Activated CD4-positive, alpha-beta T cell treated with anti-CD3 and anti-CD28 coated beads, Interleukin-2, amount 10 ng/mL, durations not matched to agents 24 days and 14 days (primary cell): Measurements from ENCODE around the gene DKKL1. TPM values are rescaled to one million over a fixed set of nuclear protein-coding genes. Genes with fewer than 3 reads are reported as not detected.

ENCODE experiments used
- DNase-seq: peaks from one replicate; pipeline ENCODE4 v3.0.0; 2022
- H3K27ac Mint-ChIP-seq: one replicate; pipeline ENCODE4 v1.8.0; 2022; ENCODE audit warnings: mild to moderate bottlenecking, mixed read lengths
- H3K27me3 Mint-ChIP-seq: one replicate; pipeline ENCODE4 v1.8.0; 2022; ENCODE audit warnings: mixed read lengths
- H3K36me3 Mint-ChIP-seq: one replicate; pipeline ENCODE4 v1.8.0; 2022; ENCODE audit warnings: low read depth, mild to moderate bottlenecking, mixed read lengths
- H3K4me1 Mint-ChIP-seq: one replicate; pipeline ENCODE4 v1.8.0; 2021; ENCODE audit warnings: mixed read lengths
- H3K4me3 Mint-ChIP-seq: one replicate; pipeline ENCODE4 v1.8.0; 2022; ENCODE audit warnings: mild to moderate bottlenecking, moderate library complexity, mixed read lengths
- H3K9me3 Mint-ChIP-seq: one replicate; pipeline ENCODE4 v1.8.0; 2021; ENCODE audit warnings: mixed read lengths
- intact Hi-C: fragments of 100-400 bp; cut with micrococcal nuclease; formaldehyde crosslinking; loops from one replicate; pipeline ENCODE4 v1.15.1; 2023
- total RNA-seq: library from RNA; stranded (reverse); gene quantifications from 2 replicates; pipeline ENCODE4 v1.2.3, GENCODE V29; 2022

DKKL1 gene
- total RNA-seq, 1 donor from 2014 or later, result not detected

DNA sequence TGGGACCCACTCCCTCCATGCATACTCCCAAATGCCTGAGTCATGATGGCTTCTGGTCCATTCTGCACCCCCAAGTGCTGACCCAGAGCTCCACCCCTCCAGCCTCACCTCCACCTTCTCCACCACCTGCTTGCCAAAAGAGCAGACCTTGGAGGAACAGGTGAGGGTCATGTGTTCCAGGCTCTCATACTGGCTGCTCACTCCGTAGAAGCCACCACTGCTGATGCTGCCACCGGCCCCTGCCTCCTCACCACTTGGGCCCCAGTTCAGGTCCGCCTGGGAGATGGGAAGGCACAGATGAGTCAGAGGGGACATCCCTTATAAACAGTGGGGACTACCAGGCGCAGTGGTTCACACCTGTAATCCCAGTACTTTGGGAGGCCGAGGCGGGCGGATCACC, 20.6 kb upstream of the DKKL1 start:
- intact Hi-C loops, result no loop called here
- Mint-ChIP-seq H3K27me3 (no peaks in the 10 kb centered on the region), H3K36me3 (peaks cover 26% of the 10 kb centered on the region), H3K4me3 (no peak overlapping the region), H3K9me3 (no peaks in the 10 kb centered on the region), H3K4me1 (peaks cover 19% of the 10 kb centered on the region), H3K27ac (no peak overlapping the region)
- no peak for DNase-seq

DNA sequence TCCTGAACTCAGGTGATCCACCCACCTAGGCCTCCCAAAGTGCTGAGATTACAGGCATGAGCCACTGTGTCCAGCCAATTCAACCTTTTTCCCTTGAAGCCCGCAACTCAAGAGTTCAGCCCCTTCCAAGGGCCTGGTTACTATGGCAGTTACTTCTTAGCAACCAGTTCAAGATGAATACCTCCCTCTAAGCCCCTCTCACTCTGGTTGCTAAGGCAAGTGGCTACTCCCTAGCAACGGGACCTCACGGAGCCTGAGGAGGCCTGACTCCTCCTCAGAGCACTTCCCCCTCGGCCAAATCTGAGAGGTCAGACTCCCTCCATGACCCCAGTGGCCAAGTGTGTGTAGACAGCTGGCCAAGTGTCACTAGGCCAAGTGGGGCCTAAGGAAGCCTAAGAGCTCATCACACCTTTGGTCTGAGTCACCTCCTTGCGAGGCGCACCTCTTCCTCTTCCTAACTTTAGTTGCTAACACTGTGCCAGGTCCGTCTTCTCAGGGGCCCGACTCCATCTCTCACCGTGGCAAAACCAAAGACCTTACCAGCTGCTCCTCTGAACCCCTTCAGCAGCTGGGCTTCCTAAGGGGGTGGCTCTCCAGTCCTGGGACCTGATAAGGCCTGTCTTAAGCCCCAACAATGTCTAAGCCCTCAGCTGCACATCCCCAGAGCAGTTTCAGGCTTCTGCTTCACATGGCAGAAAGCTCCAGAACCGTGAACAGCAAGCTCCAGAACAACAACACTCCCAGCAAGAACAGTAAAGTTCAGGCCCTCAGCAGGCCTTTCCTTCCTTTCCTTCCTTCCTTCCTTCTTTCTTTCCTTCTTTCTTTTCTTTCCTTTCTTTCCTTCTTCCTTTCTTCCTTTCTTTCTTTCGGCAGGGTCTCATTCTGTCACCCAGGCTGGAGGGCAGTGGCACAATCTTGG, 18.9 kb upstream of the DKKL1 start:
- H3K9me3 Mint-ChIP-seq, result no peaks in the 10 kb centered on the region
- H3K4me3 Mint-ChIP-seq, result no peak overlapping the region
- no peak overlapping the region for H3K27ac Mint-ChIP-seq
- peaks cover 11% of the 10 kb centered on the region for H3K4me1 Mint-ChIP-seq
- no peak for DNase-seq
- no peaks in the 10 kb centered on the region for H3K27me3 Mint-ChIP-seq
- peaks cover 15% of the 10 kb centered on the region for H3K36me3 Mint-ChIP-seq
- intact Hi-C loops, result no loop called here

DNA sequence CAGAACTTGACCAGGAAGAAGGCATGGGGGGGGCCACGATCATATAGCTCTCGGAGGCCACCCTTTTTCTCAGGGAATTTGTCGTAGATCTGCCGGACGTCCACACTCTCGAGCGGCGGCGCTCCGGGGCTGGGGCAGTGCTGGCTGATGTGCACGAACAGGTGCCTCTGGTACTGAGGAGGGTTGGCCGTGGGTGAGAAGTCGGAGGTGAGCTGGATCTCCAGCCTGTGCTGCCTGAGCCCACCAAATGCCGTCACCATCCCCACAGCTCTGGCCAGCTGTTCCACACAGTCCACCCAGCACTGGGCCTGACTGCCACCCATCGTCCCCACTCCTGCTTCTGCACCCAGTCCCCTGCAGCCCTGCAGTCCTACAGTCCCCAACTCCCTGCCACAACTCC, 16.5 kb upstream of the DKKL1 start:
- DNase-seq, result no peak
- Mint-ChIP-seq H3K27ac (no peak overlapping the region), H3K4me3 (no peak overlapping the region), H3K27me3 (no peaks in the 10 kb centered on the region), H3K9me3 (no peaks in the 10 kb centered on the region), H3K36me3 (peaks cover 5% of the 10 kb centered on the region), H3K4me1 (peaks cover 5% of the 10 kb centered on the region)
- intact Hi-C loops, result no loop called here

- no peak for DNase-seq
- intact Hi-C loops, result no loop called here
- Mint-ChIP-seq H3K9me3 (no peaks in the 10 kb centered on the region), H3K4me3 (no peak overlapping the region), H3K27me3 (peaks cover 2% of the 10 kb centered on the region), H3K27ac (no peak overlapping the region), H3K4me1 (peaks cover 5% of the 10 kb centered on the region), H3K36me3 (peaks cover 5% of the 10 kb centered on the region)
Observed at GRCh38 chr19:49347835-49348234, 15.8 kb upstream of the DKKL1 start.

GRCh38 chr19:49348305-49349189, 15.1 kb upstream of the DKKL1 start:
- no peak overlapping the region for H3K27ac Mint-ChIP-seq
- H3K9me3 Mint-ChIP-seq, result no peaks in the 10 kb centered on the region
- no peak overlapping the region for H3K4me3 Mint-ChIP-seq
- peaks cover 6% of the 10 kb centered on the region for H3K27me3 Mint-ChIP-seq
- peaks cover 5% of the 10 kb centered on the region for H3K4me1 Mint-ChIP-seq
- no peak for DNase-seq
- intact Hi-C loops, result no loop called here
- H3K36me3 Mint-ChIP-seq, result peaks cover 5% of the 10 kb centered on the region

GRCh38 chr19:49349567-49349966, 14.1 kb upstream of the DKKL1 start:
- intact Hi-C loops, result no loop called here
- H3K4me3 Mint-ChIP-seq, result no peak overlapping the region
- DNase-seq, result no peak
- H3K4me1 Mint-ChIP-seq, result peaks cover 4% of the 10 kb centered on the region
- H3K36me3 Mint-ChIP-seq, result peaks cover 3% of the 10 kb centered on the region
- H3K9me3 Mint-ChIP-seq, result no peaks in the 10 kb centered on the region
- peaks cover 8% of the 10 kb centered on the region for H3K27me3 Mint-ChIP-seq
- no peak overlapping the region for H3K27ac Mint-ChIP-seq

GRCh38 chr19:49355909-49356353, 7.7 kb upstream of the DKKL1 start:
- H3K36me3 Mint-ChIP-seq, result no peaks in the 10 kb centered on the region
- peaks cover 39% of the 10 kb centered on the region for H3K27me3 Mint-ChIP-seq
- no peak overlapping the region for H3K27ac Mint-ChIP-seq
- H3K9me3 Mint-ChIP-seq, result no peaks in the 10 kb centered on the region
- DNase-seq, result no peak
- no peaks in the 10 kb centered on the region for H3K4me1 Mint-ChIP-seq
- no peak overlapping the region for H3K4me3 Mint-ChIP-seq
- intact Hi-C loops, result no loop called here

DNA sequence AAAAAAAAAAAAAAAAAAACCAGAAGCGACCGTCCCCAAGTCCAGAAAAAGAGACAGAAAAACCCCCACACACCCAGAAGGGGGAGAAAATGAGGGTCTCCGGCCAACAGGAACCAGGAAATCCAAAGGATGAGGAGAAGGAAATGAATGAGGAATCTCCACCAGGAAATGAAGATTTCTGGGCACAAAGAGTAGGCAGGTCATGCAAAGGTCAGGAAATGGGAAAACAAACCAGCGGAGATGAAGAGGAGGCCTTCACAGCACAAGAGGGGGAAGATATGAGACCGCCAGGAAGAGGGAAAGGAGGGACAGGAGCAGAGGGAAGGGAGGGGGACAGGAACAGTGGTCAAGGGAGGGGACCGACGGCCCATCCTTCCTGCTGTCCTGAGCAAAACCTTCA, 7.3 kb upstream of the DKKL1 start:
- Mint-ChIP-seq H3K4me3 (no peak overlapping the region), H3K27me3 (peaks cover 43% of the 10 kb centered on the region), H3K4me1 (peaks cover 2% of the 10 kb centered on the region), H3K9me3 (no peaks in the 10 kb centered on the region), H3K36me3 (no peaks in the 10 kb centered on the region), H3K27ac (no peak overlapping the region)
- intact Hi-C loops, result no loop called here
- DNase-seq, result no peak

DNA sequence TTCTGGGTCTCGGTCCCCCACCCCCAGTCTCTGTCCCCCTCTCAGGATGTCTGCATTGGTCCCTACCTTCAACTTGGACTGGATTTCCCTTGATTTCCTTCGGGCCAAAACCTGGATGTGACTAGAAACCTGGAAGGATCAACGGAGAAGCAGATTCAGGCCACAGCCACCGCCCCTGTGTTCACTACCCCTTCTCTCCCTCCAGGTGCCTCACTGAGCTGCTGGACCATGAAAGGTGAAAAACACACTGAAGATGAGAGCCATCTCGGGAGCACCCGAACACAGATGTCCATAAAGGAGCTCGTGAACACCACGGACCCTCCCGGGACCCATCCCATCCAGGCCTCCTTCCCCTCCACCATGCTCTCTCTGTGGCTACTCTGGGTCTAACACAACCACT, 6.5 kb upstream of the DKKL1 start:
- peaks cover 8% of the 10 kb centered on the region for H3K4me1 Mint-ChIP-seq
- H3K4me3 Mint-ChIP-seq, result no peak overlapping the region
- no peaks in the 10 kb centered on the region for H3K36me3 Mint-ChIP-seq
- intact Hi-C loops, result no loop called here
- no peak for DNase-seq
- no peak overlapping the region for H3K27ac Mint-ChIP-seq
- H3K27me3 Mint-ChIP-seq, result peaks cover 50% of the 10 kb centered on the region
- no peaks in the 10 kb centered on the region for H3K9me3 Mint-ChIP-seq

DNA sequence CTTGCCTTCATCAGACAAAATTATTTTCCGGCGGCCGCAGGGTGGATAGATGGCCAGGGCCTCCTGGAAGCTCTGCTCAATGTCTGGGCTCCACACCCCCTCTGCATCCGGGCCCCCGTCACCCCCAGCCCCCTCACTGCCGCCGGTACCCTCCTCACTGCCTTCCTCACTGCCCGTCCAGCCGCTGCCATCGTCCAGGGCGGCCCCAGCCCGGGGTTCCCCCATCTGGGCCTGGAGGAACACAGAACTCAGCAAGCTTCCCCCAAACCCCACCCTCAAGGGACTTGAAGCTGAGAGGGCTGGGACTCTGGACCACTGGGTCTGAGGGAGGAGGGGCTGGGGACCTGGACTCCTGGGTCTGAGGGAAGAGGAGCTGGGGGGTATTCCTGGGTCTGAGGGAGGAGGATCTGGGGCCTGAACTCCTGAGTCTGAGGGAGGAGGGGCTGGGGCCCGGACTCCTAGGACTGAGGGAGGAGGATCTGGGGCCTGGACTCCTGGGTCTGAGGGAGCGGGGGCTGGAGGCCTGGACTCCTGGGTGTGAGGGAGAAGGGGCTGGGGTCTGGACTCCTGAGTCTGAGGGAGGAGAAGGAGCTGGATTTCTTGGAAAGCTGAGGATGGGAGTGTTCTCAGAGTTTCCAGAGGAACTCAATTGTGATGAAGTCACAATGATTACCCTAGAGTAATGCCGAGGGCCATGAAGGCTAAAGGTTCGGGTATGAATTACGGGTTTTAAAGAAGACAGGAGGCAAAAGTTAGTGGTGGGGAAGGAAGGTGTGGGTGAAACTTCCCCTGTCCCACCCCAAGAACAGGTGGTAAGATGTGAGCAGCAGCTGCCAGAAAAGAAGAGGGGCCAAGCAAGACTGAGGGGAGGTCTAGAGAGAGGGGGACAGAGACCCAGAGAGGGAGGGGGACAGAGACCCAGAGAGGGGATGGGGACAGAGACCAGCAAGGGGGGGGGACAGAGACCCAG, 3.5 kb upstream of the DKKL1 start:
- Mint-ChIP-seq H3K27ac (no peak overlapping the region), H3K27me3 (peaks cover 45% of the 10 kb centered on the region), H3K9me3 (no peaks in the 10 kb centered on the region), H3K4me1 (peaks cover 11% of the 10 kb centered on the region), H3K36me3 (no peaks in the 10 kb centered on the region), H3K4me3 (no peak overlapping the region)
- DNase-seq, result no peak
- intact Hi-C loops, result no loop called here

- Mint-ChIP-seq H3K4me1 (peaks cover 11% of the 10 kb centered on the region), H3K27me3 (peaks cover 39% of the 10 kb centered on the region), H3K36me3 (no peaks in the 10 kb centered on the region), H3K27ac (no peak overlapping the region), H3K4me3 (peak overlapping the region; percentile 19), H3K9me3 (no peaks in the 10 kb centered on the region)
- intact Hi-C loops, result no loop called here
- no peak for DNase-seq
Observed at GRCh38 chr19:49361438-49362047, 2.1 kb upstream of the DKKL1 start.

DNA sequence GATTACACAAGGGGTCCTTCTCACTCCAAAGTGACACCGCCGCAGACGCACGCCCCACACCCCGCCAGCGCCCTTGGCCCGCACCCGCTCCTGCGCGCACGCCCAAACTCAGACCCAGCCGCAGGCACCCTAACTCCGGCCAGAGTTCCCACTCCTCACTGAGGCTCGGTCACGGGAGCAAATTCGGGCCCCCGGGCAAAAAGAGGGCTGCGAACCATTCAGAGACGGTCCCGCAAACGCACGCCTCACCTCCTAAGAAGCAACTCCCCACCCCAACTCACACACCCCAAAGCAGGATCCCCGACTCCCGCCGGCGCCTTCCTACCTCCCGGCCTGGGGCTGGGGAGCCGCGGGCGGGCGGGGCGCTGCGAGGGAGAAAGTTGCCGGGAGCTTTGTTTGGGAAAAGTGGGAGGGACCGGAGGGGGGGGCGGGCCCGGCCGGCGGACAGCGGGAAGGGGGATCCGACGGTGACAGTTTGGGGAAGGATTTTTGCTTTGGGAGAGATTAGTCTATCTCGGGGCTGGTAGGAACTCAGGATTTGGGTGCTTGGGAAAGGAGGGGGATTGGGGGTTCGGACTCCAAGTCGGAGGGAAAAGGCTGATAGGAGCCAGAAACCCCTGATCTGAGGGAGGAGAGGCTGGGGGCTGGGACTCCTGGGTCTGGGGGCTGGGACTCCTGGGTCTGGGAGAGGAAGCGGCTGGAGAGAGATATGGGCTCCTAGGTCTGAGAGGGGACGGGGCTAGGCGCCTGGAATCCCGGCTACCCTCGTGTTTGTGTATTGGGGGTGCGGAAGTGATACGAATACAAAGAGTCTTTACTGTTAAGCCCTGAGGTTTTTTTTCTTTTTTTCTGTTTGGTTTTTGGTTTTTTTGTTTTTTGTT, 1.4 kb upstream of the DKKL1 start, which contains the start of gene TEAD2:
TEAD2 (minus strand) TSS at position 369 of the 881 bp plus-strand sequence. CDS start 2,341 bp downstream, outside the sequence.
- Mint-ChIP-seq H3K4me1 (peaks cover 11% of the 10 kb centered on the region), H3K4me3 (peak within 1 kb of the TSS; percentile 19), H3K9me3 (no peaks in the 10 kb centered on the region), H3K36me3 (no peaks in the 10 kb centered on the region), H3K27me3 (peaks cover 34% of the 10 kb centered on the region), H3K27ac (no peak within 1 kb of the TSS)
- DNase-seq, result peak; percentile 66
- intact Hi-C loops, result no loop called here
